Activated T-helper 1 cell treated with anti-CD3 and anti-CD28 coated beads, Interleukin-12 subunit alpha, Interleukin-12 subunit beta, Interleukin-2, Interleukin-4 antibody, amounts not matched to agents 30 ng/mL and 10 ng/mL and 1 ng/mL, durations not matched to agents 14 hours and 24 hours and 36 hours (primary cell): ENCODE results near the gene CATSPERB. TPM values are rescaled to one million over a fixed set of nuclear protein-coding genes. Genes with fewer than 3 reads are reported as not detected.
"Not testable (repeated sequence)": the region's sequence is repeated elsewhere in the genome, so short reads cannot be mapped to it uniquely, and the experiment has no call there.

ENCODE experiments used
- DNase-seq: peaks from one replicate; pipeline ENCODE4 v3.0.0; 2021; ENCODE audit warnings: low spot score
- H3K27ac Mint-ChIP-seq: one replicate; pipeline ENCODE4 v1.8.0; 2021; ENCODE audit warnings: mild to moderate bottlenecking, mixed read lengths
- H3K27me3 Mint-ChIP-seq: one replicate; pipeline ENCODE4 v1.8.0; 2022; ENCODE audit warnings: mild to moderate bottlenecking, moderate library complexity, mixed read lengths; ENCODE audit not compliant: insufficient read depth
- H3K36me3 Mint-ChIP-seq: one replicate; pipeline ENCODE4 v1.8.0; 2021; ENCODE audit warnings: low read depth, mixed read lengths
- H3K4me1 Mint-ChIP-seq: one replicate; pipeline ENCODE4 v1.8.0; 2021; ENCODE audit warnings: low read depth, mixed read lengths
- H3K4me3 Mint-ChIP-seq: one replicate; pipeline ENCODE4 v1.8.0; 2021; ENCODE audit warnings: mild to moderate bottlenecking, moderate library complexity, mixed read lengths
- H3K9me3 Mint-ChIP-seq: one replicate; pipeline ENCODE4 v1.8.0; 2021; ENCODE audit warnings: mixed read lengths
- intact Hi-C: fragments of 100-400 bp; cut with micrococcal nuclease; formaldehyde crosslinking; loops from one replicate; pipeline ENCODE4 v1.15.1; 2024
- total RNA-seq: library from RNA; stranded (reverse); gene quantifications from 2 replicates; pipeline ENCODE4 v1.2.3, GENCODE V29; 2022

Gene CATSPERB
- total RNA-seq, 1 donor from 2014 or later: 1.5 TPM

DNA sequence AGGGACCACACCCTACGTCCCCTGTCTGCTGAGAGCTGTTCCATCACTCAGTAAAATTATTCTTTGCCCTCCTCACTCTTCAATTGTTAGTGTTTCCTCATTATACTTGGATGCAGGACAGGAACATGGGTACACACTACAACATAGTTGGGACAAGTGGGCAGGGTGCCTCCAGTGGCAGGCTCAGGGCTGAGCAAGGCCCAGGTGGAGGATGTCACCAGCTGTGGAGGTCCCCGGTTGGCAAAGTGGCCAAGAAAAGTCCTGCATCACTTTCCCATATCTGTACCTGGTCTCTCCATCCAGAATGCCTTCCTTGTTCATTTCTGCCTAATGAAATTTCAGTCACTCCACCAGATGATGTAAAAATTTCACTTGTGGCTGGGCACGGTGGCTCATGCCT lies 149.1 kb downstream of the CATSPERB start:
- DNase-seq: no peak
- intact Hi-C loops: no loop called here
- no peaks in the 10 kb centered on the region for H3K4me1 Mint-ChIP-seq
- H3K4me3 Mint-ChIP-seq: no peak overlapping the region
- H3K27ac Mint-ChIP-seq: no peak overlapping the region
- H3K27me3 Mint-ChIP-seq: peaks cover 3% of the 10 kb centered on the region
- H3K9me3 Mint-ChIP-seq: peaks cover 15% of the 10 kb centered on the region
- H3K36me3 Mint-ChIP-seq: peaks cover 8% of the 10 kb centered on the region

DNA sequence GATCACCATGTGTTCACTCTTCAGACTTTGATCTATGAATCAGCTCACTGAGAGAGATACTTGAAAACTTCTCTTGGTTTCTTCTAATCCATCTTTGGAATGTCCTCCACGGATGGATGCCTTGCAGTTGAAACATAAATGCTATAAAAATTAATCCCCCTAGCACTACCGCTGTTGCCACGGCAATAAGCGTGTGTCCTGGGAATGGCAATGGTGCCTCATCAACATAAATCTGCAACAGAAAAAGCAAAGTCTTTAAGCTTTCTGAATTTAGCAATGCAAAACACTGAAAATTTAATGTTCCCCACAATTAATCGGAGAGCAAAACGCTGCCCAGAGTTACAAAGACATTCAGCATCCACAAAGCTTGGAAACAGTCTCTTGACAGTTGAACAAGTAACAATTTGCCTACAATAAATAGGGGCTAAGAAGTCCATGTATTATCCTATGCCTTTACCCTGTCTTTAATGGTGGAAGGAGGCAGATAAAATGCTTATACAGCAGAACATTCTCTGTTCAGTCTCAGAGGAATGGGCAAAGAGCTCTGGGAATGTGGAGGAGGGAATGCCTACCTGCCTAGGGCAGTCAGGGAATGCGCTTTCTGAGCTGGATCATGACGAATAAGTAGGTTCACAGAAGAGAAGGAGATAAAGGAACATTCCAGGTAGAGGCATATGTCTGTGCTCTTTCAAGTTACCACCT lies 150.9 kb downstream of the CATSPERB start:
- H3K27ac Mint-ChIP-seq: no peak overlapping the region
- peaks cover 5% of the 10 kb centered on the region for H3K36me3 Mint-ChIP-seq
- peaks cover 3% of the 10 kb centered on the region for H3K27me3 Mint-ChIP-seq
- H3K9me3 Mint-ChIP-seq: peaks cover 9% of the 10 kb centered on the region
- H3K4me3 Mint-ChIP-seq: no peak overlapping the region
- intact Hi-C loops: no loop called here
- H3K4me1 Mint-ChIP-seq: no peaks in the 10 kb centered on the region
- no peak for DNase-seq

DNA sequence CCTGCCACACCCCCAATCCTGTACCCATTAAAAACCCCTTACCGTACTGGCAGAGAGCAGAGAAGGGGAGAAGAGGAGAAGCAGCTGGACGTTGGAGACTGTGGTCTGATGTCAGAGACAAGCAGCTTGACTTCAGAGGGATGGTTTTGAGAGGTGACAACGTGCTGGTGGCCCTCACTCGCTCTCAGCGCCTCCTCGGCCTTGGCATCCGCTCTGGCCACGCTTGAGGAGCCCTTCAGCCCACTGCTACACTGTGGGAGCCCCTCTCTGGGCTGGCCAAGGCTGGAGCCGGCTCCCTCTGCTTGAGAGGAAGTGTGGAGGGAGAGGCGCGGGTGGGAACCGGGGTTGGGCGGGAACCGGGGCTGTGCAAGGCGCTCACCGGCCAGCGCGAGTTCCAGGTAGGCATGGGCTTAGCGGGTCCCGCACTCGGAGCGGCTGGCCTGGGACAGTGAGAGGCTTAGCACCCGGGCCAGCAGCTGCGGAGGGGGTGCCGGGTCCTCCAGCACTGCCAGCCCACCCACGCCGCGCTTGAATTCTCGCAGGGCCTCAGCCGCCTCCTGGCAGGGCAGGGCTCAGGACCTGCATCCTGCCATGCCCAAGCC lies 154.2 kb downstream of the CATSPERB start:
- Mint-ChIP-seq H3K27ac (no peak overlapping the region), H3K4me1 (peaks cover 17% of the 10 kb centered on the region), H3K27me3 (peaks cover 21% of the 10 kb centered on the region), H3K4me3 (no peak overlapping the region), H3K9me3 (no peaks in the 10 kb centered on the region), H3K36me3 (no peaks in the 10 kb centered on the region)
- no peak for DNase-seq
- intact Hi-C loops: no loop called here

DNA sequence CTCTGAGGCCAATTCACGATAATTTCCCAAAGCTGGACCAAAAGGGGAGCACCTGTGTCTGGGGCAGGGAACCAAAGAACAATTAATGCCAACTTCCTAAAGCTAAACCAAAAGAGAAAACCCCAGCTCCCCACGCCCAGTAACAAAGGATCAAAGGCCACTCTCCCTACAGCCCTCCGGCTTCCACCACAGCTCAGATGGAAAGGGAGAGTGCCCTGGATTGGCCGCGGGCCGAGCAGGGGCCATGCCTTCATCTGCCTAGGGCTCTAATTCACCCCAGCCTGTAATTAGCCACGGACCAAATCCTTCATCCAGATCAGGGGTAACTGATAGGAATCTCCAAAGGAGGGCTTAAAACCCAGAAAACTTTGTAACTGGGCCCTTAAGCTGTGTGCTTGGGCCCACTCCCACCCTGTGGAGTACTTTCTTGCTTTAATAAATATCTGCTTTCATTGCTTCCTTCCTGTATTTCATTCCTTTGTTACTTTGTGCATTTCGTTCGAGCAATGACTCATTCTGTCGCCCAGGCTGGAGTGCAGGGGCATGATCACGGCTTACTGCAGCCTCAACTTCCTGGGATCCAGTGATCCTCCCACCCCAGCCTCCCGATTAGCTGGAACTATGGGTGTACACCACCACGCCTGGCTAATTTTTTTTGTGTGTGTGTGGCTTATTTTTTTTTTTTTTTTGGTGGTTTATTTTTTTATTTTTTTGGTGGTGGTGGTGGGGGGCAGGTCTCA lies 156.2 kb downstream of the CATSPERB start:
- Mint-ChIP-seq H3K4me3 (no peak overlapping the region), H3K27ac (no peak overlapping the region), H3K36me3 (no peaks in the 10 kb centered on the region), H3K9me3 (no peaks in the 10 kb centered on the region), H3K4me1 (peaks cover 17% of the 10 kb centered on the region), H3K27me3 (peaks cover 28% of the 10 kb centered on the region)
- intact Hi-C loops: no loop called here
- DNase-seq: no peak

DNA sequence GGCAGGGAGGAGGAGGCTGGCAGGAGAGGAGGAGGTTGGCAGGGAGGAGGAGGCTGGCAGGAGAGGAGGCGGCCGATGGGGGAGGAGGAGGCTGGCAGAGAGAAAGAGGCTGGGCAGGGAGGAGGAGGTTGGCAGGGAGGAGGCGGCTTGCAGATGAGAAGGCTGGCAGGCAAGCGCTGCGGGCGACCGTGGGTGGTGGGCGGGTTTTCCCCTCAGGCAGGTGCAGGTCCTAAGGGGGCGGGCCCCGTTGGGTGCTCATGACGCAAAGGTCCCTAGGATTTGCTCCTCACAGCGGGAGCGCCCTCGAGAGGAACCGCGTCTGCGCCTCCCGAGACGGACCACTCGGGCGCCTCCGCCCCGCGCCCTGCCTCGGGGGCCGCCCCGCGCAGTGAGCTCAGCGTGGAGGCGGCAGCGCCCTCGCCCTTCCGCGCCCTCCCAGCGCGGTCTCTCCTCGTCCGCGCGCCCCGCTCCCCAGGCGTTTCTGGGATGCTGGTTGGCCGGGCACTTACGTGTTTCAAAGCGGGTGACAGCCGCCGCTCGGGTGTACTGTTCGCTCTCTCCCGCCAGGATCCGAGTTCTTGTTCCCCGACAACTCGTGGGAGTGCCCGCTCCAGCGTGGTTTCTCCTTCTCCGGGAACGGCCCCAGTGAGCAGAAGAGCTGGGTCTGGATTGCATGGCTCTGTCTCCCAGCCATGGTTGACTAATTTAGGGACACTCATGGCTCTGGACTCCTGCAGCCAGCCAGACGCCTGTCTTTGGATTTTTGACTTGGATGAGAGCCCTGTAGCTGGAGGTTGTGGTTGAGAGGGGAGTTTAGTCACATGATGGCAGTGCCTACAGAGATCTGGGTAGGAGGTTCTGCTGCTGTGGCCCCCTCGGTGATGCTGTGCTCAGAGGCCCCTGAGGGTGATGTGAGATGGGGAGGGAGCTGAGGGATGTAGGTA lies 157.7 kb downstream of the CATSPERB start:
- peak; percentile 33 for DNase-seq
- no peaks in the 10 kb centered on the region for H3K36me3 Mint-ChIP-seq
- H3K9me3 Mint-ChIP-seq: no peaks in the 10 kb centered on the region
- peak overlapping the region; percentile 27 for H3K27ac Mint-ChIP-seq
- peak overlapping the region; percentile 78 for H3K4me3 Mint-ChIP-seq
- intact Hi-C loops: loop anchor here (5.0 kb wide), 1 partner anchor 62 kb away; the partner anchor contains the start of gene PPP4R3A
- peaks cover 17% of the 10 kb centered on the region for H3K4me1 Mint-ChIP-seq
- H3K27me3 Mint-ChIP-seq: peaks cover 28% of the 10 kb centered on the region

DNA sequence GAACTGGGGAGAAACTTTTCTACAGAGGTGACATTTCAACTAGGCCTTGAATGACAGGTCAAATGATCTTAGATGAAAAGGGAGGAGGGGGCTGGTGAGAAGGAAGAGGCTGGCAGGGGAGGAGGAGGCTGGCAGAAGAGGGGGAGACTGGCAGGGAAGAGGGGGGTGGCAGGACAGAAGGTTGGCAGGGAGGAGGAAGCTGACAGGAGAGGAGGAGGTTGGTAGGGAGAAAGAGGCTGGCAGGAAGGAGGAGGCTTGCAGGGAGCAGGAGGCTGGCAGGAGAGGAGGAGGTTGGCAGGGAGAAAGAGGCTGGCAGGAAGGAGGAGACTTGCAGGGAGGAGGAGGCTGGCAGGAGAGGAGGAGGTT lies 158.4 kb downstream of the CATSPERB start:
- H3K4me1 Mint-ChIP-seq: peaks cover 17% of the 10 kb centered on the region
- H3K4me3 Mint-ChIP-seq: peak overlapping the region; percentile 78
- no peaks in the 10 kb centered on the region for H3K9me3 Mint-ChIP-seq
- peak overlapping the region; percentile 56 for H3K27ac Mint-ChIP-seq
- no peaks in the 10 kb centered on the region for H3K36me3 Mint-ChIP-seq
- DNase-seq: no peak
- intact Hi-C loops: loop anchor here (5.0 kb wide), 1 partner anchor 61 kb away; the partner anchor contains the start of gene PPP4R3A
- peaks cover 29% of the 10 kb centered on the region for H3K27me3 Mint-ChIP-seq

DNA sequence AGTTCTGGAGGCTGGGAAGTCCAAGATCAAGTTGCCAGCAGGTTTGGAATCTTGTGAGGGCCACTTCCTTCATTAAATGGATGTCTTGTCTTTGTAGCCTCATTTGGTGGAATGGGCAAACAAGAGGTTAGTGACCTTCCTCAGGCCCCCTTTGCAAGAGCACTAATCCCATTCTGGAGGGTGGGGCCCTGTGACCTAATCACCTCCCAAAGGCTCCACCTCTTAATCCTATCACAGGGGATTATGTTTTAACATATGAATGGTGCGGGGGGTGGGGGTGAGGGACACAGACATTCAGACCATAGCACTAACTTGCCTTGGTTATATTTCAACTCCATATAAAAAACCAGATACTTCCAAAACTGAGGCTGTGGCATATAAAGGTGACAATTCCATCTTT lies 161.9 kb downstream of the CATSPERB start:
- H3K27me3 Mint-ChIP-seq: peaks cover 25% of the 10 kb centered on the region
- H3K9me3 Mint-ChIP-seq: no peaks in the 10 kb centered on the region
- H3K4me3 Mint-ChIP-seq: no peak overlapping the region
- H3K36me3 Mint-ChIP-seq: no peaks in the 10 kb centered on the region
- H3K27ac Mint-ChIP-seq: no peak overlapping the region
- no peak for DNase-seq
- intact Hi-C loops: loop anchor here (5.0 kb wide), 1 partner anchor 58 kb away; the partner anchor contains the start of gene PPP4R3A
- H3K4me1 Mint-ChIP-seq: peaks cover 16% of the 10 kb centered on the region

DNA sequence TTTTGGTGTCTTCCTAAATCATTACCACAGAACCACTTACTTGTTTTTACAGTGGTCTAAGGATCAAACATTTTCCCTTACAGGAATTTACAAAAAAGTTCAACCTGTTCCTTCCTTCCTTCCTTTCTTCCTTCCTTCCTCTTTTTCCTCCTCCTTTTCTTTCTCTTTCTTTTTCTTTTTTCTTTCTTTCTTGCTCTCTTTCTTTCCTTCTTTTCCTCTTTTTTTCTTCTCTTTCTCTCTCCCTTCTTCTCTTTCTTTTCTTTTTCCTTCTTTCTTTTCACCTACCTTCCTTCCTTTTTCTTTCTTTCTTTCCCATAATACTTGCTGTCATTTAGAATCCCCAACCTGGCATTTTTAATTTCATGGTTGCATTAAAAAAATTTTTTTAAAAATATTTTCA lies 162.6 kb downstream of the CATSPERB start:
- no peaks in the 10 kb centered on the region for H3K36me3 Mint-ChIP-seq
- no peak overlapping the region for H3K4me3 Mint-ChIP-seq
- peaks cover 9% of the 10 kb centered on the region for H3K4me1 Mint-ChIP-seq
- H3K27me3 Mint-ChIP-seq: peaks cover 19% of the 10 kb centered on the region
- no peak for DNase-seq
- no peak overlapping the region for H3K27ac Mint-ChIP-seq
- no peaks in the 10 kb centered on the region for H3K9me3 Mint-ChIP-seq
- intact Hi-C loops: no loop called here

DNA sequence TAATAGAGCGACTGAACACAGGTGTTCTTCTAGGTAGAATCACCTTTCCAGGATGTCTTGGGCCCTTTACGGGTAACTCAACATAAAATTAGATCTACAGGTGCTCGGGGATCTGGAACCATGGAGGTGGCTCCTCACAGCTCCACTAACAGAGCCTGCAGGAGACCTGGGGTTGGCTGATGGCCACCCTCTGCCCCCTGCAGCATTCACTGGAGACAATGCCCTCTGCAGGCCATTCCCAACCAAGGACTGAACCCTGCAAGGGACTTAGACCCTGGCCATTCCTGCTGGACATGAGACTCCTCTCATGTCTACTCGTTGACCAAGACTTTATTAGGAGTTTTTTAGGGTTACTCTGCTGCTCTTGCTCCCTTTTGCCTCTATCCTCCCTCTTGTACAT lies 163.3 kb downstream of the CATSPERB start:
- no peak for DNase-seq
- no peak overlapping the region for H3K27ac Mint-ChIP-seq
- intact Hi-C loops: no loop called here
- no peaks in the 10 kb centered on the region for H3K9me3 Mint-ChIP-seq
- H3K27me3 Mint-ChIP-seq: peaks cover 14% of the 10 kb centered on the region
- H3K4me1 Mint-ChIP-seq: peaks cover 5% of the 10 kb centered on the region
- no peak overlapping the region for H3K4me3 Mint-ChIP-seq
- H3K36me3 Mint-ChIP-seq: no peaks in the 10 kb centered on the region

DNA sequence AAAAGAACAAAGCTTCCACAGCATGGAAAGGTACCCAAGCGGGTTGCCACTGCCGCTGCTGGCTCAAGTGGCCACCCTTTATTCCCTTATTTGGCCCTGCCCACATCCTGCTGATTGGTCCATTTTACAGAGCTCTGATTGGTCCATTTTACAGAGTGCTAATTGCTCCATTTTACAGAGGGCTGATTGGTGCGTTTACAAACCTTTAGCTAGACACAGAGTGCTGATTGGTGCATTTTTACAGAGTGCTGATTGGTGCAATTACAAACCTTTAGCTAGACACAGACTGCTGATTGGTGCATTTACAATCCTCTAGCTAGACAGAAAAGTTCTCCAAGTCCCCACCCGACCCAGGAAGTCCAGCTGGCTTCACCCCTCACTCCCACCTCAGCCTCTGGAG lies 164.1 kb downstream of the CATSPERB start:
- H3K27me3 Mint-ChIP-seq: peaks cover 10% of the 10 kb centered on the region
- H3K36me3 Mint-ChIP-seq, H3K9me3 Mint-ChIP-seq, H3K4me1 Mint-ChIP-seq, intact Hi-C loops, H3K4me3 Mint-ChIP-seq, DNase-seq, H3K27ac Mint-ChIP-seq: not testable (repeated sequence)

DNA sequence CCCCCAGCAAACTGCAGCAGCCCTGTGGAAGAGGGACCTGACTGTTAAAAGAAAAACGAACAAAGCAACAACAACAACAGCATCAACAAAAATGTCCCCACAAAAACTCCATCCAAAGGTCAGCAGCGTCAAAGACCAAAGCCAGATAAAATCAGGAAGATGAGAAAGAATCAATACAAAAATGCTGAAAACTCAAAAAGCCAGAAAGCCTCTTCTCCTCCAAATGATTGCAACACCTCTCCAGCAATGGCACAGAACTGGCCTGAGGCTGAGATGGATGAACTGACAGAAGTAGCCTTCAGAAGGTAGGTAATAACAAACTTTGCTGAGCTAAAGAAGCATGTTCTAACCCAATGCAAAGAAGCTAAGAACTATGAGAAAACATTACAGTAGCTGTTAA lies 176.4 kb downstream of the CATSPERB start:
- Mint-ChIP-seq H3K4me1 (no peaks in the 10 kb centered on the region), H3K9me3 (peaks cover 8% of the 10 kb centered on the region), H3K27ac (no peak overlapping the region), H3K4me3 (no peak overlapping the region), H3K36me3 (no peaks in the 10 kb centered on the region), H3K27me3 (peaks cover 2% of the 10 kb centered on the region)
- intact Hi-C loops: no loop called here
- no peak for DNase-seq

DNA sequence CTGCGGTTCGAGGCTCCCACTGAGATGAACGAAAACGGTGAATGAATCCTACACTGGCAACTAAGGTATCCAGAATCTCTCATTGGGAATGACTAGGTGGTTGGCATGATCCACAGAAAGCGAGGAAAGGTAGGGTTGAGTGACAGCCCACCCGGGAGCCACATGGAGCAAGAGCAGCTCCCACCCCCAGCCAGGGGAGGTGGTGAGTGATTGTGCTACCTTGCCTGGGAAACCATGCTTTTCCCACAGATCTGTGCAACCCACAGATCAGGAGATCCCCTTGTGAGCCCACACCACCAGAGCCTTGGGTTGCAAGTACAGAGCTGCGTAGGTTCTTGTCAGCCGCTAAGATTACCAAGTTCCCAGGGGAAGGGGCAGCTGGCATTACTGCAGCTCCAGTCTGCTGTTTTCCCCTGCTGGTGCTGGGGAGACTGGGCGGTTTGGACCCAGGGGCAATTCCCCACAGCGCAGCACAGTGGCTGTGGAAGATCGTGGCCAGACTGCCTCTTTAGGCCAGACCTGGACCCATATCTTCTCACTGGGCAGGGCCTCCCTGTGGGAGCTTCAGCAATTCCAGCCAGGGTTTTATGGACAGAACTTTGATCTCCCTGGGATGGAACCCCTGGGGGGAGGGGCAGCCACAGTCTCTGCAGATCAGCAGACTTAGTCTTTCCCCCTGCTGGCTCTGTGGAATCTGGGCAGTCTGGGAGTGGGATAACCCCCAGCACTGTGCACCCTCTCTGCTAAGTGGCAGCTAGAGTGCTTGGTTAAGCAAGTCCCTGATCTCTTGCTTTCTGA lies 177.2 kb downstream of the CATSPERB start:
- H3K9me3 Mint-ChIP-seq: peaks cover 8% of the 10 kb centered on the region
- intact Hi-C loops: no loop called here
- H3K27ac Mint-ChIP-seq: no peak overlapping the region
- no peaks in the 10 kb centered on the region for H3K4me1 Mint-ChIP-seq
- H3K36me3 Mint-ChIP-seq: no peaks in the 10 kb centered on the region
- no peak overlapping the region for H3K4me3 Mint-ChIP-seq
- DNase-seq: no peak
- peaks cover 2% of the 10 kb centered on the region for H3K27me3 Mint-ChIP-seq
